H1 (cell line): ENCODE results near the gene RARB. TPM values are rescaled to one million over a fixed set of nuclear protein-coding genes. Genes with fewer than 3 reads are reported as not detected.
A peak's percentile ranks its signal among the peaks of the same experiment; 100 is the strongest.

Source experiments
- CTCF ChIA-PET: fragments of 300-600 bp; sonication (Branson Sonifier 250); formaldehyde crosslinking; loops from one replicate; lab custom pipeline; 2021; ENCODE audit not compliant: partially characterized antibody; lab: Charles Lee
- POLR2A ChIA-PET: fragments of 300-600 bp; sonication (Branson Sonifier 250); formaldehyde crosslinking; loops from one replicate; lab custom pipeline; 2021; ENCODE audit warnings: inconsistent platforms; ENCODE audit not compliant: partially characterized antibody; lab: Charles Lee
- DNase-seq, 2 experiments: peaks; one replicate each; pipeline versions ENCODE4 v3.0.0 to v3.0.0-alpha.2; 2010 to 2022; ENCODE audit warnings: low spot score in 2 of 2, low read depth in 1 of 2, mixed read lengths in 1 of 2
- FAIRE-seq: peaks from 2 replicates; lab custom pipeline; 2011; peaks lifted over from hg19 to GRCh38; lab: Jason Lieb, UNC
- H2AFZ ChIP-seq: 2 replicates; pipeline ENCODE4 v1.8.1; 2012; ENCODE audit warnings: low read length, inconsistent platforms
- H2AK5ac ChIP-seq: 2 replicates; pipeline ENCODE4 v1.6.1; 2013; ENCODE audit warnings: low read depth, low read length
- H2BK120ac ChIP-seq: replicated peaks from 2 replicates; pipeline ENCODE3; 2013; ENCODE audit warnings: low read depth, low read length, inconsistent platforms
- H2BK12ac ChIP-seq: 2 replicates; pipeline ENCODE4 v1.6.1; 2013; ENCODE audit warnings: low read depth, low read length
- H2BK15ac ChIP-seq: 2 replicates; pipeline ENCODE4 v1.6.1; 2013; ENCODE audit warnings: low read length
- H2BK20ac ChIP-seq: 2 replicates; pipeline ENCODE4 v1.6.1; 2013; ENCODE audit warnings: low read length
- H2BK5ac ChIP-seq: 2 replicates; pipeline ENCODE4 v1.6.1; 2013; ENCODE audit warnings: low read depth, low read length
- H3K14ac ChIP-seq: 2 replicates; pipeline ENCODE4 v1.6.1; 2013; ENCODE audit warnings: inconsistent platforms; ENCODE audit not compliant: insufficient read length
- H3K18ac ChIP-seq: 2 replicates; pipeline ENCODE4 v1.6.1; 2013; ENCODE audit warnings: low read length; ENCODE audit errors: extremely low read depth
- H3K23ac ChIP-seq: 2 replicates; pipeline ENCODE4 v1.6.1; 2013; ENCODE audit warnings: inconsistent platforms; ENCODE audit not compliant: insufficient read length
- H3K23me2 ChIP-seq: 2 replicates; pipeline ENCODE4 v1.6.1; 2013; ENCODE audit warnings: low read depth, low read length
- H3K27ac ChIP-seq: 2 replicates; pipeline ENCODE4 v1.6.1; 2011; ENCODE audit warnings: low read depth, low read length, inconsistent platforms
- H3K27me3 ChIP-seq, 4 experiments: replicated peaks in 1 of 4; 1 replicate in 1 of 4; 2 replicates in 3 of 4; pipeline versions ENCODE4 v1.6.1 to v1.8.1; 2011 to 2013; ENCODE audit warnings: low read length in 3 of 4, mild to moderate bottlenecking in 3 of 4, inconsistent platforms in 2 of 4, mixed read lengths in 2 of 4, moderate library complexity in 1 of 4; ENCODE audit not compliant: control insufficient read depth in 3 of 4, insufficient read depth in 3 of 4; ENCODE audit errors: extremely low read depth in 1 of 4
- H3K36me3 ChIP-seq, 4 experiments: 2 replicates each; pipeline versions ENCODE4 v1.6.1 to v1.8.1; 2011 to 2013; ENCODE audit warnings: mild to moderate bottlenecking in 4 of 4, low read length in 3 of 4, moderate library complexity in 2 of 4, control low read depth in 1 of 4, inconsistent platforms in 1 of 4; ENCODE audit not compliant: insufficient read depth in 4 of 4, control insufficient read depth in 2 of 4
- H3K4ac ChIP-seq: replicated peaks from 2 replicates; pipeline ENCODE3; 2013; ENCODE audit warnings: low read length, low read depth, mixed read lengths, inconsistent platforms; ENCODE audit not compliant: insufficient read length
- H3K4me1 ChIP-seq, 4 experiments: replicated peaks in 1 of 4; 1 replicate in 1 of 4; 2 replicates in 3 of 4; pipeline versions ENCODE4 v1.6.1 to v1.8.1; 2011 to 2013; ENCODE audit warnings: low read length in 3 of 4, inconsistent platforms in 2 of 4, mixed read lengths in 1 of 4; ENCODE audit not compliant: insufficient read depth in 4 of 4, control insufficient read depth in 3 of 4
- H3K4me2 ChIP-seq, 2 experiments: 2 replicates each; pipeline versions ENCODE4 v1.6.1 to v1.8.1; 2011 to 2013; ENCODE audit warnings: low read depth in 2 of 2, low read length in 2 of 2, control low read depth in 1 of 2, inconsistent platforms in 1 of 2, mild to moderate bottlenecking in 1 of 2; ENCODE audit not compliant: insufficient read depth in 1 of 2
- H3K4me3 ChIP-seq, 4 experiments: fragments of 200-600, 300-600 bp in 1 of 4; sonication (generic), shearing (Covaris generic), sonication (Bioruptor Twin) in 1 of 4; 2 replicates each; pipeline versions ENCODE4 v1.5.1 to v1.8.1; 2011 to 2016; ENCODE audit warnings: low read length in 4 of 4, low read depth in 3 of 4, control low read depth in 2 of 4, inconsistent platforms in 2 of 4, mild to moderate bottlenecking in 2 of 4, mixed read lengths in 1 of 4, moderate library complexity in 1 of 4; ENCODE audit not compliant: insufficient read depth in 2 of 4; ENCODE audit errors: extremely low read depth in 1 of 4
- H3K56ac ChIP-seq: replicated peaks from 2 replicates; pipeline ENCODE3; 2013; ENCODE audit warnings: low read depth, mild to moderate bottlenecking, mixed read lengths, low read length, inconsistent platforms; ENCODE audit not compliant: insufficient read length
- H3K79me1 ChIP-seq: 2 replicates; pipeline ENCODE4 v1.6.1; 2013; ENCODE audit warnings: low read depth, low read length, control low read depth
- H3K79me2 ChIP-seq, 2 experiments: 2 replicates each; pipeline versions ENCODE4 v1.6.1 to v1.8.1; 2012 to 2013; ENCODE audit warnings: low read length in 2 of 2, mild to moderate bottlenecking in 2 of 2, inconsistent platforms in 1 of 2; ENCODE audit not compliant: insufficient read depth in 2 of 2, control insufficient read depth in 1 of 2
- H3K9ac ChIP-seq, 4 experiments: replicated peaks in 1 of 4; 1 replicate in 1 of 4; 2 replicates in 3 of 4; pipeline versions ENCODE4 v1.6.1 to v1.8.1; 2011 to 2013; ENCODE audit warnings: low read depth in 3 of 4, low read length in 3 of 4, control low read depth in 2 of 4, mild to moderate bottlenecking in 2 of 4, moderate library complexity in 2 of 4, inconsistent platforms in 1 of 4; ENCODE audit errors: extremely low read depth in 1 of 4
- H3K9me3 ChIP-seq, 2 experiments: 2 replicates each; pipeline versions ENCODE4 v1.6.1 to v1.8.1; 2012 to 2013; ENCODE audit warnings: mild to moderate bottlenecking in 2 of 2, moderate library complexity in 2 of 2, control low read depth in 1 of 2, inconsistent platforms in 1 of 2, low read depth in 1 of 2, low read length in 1 of 2, mixed read lengths in 1 of 2; ENCODE audit not compliant: insufficient read depth in 2 of 2
- H4K20me1 ChIP-seq, 2 experiments: replicated peaks in 1 of 2; 2 replicates each; pipeline versions ENCODE3 to v1.8.1; 2011 to 2013; ENCODE audit warnings: inconsistent platforms in 2 of 2, low read length in 2 of 2, mild to moderate bottlenecking in 1 of 2; ENCODE audit not compliant: insufficient read depth in 2 of 2, control insufficient read depth in 1 of 2
- H4K5ac ChIP-seq: 2 replicates; pipeline ENCODE4 v1.6.1; 2013; ENCODE audit warnings: low read length, low read depth, mixed read lengths, inconsistent platforms; ENCODE audit not compliant: insufficient read length
- H4K8ac ChIP-seq: 2 replicates; pipeline ENCODE4 v1.8.0; 2013; ENCODE audit warnings: mild to moderate bottlenecking, moderate library complexity, low read length, inconsistent platforms; ENCODE audit not compliant: insufficient read depth; ENCODE audit errors: extremely low read depth
- H4K91ac ChIP-seq: replicated peaks from 2 replicates; pipeline ENCODE3; 2013; ENCODE audit warnings: low read length, mixed read lengths, inconsistent platforms; ENCODE audit not compliant: insufficient read length
- ATF2 ChIP-seq: IDR thresholded peaks from 2 replicates; pipeline ENCODE4 v1.6.1; 2012; ENCODE audit warnings: low read length, inconsistent platforms
- CBX5 ChIP-seq: fragments of 300-800, 300-1000 bp; sonication (generic); IDR thresholded peaks from 2 replicates; pipeline ENCODE4 v1.7.1; 2016; ENCODE audit warnings: antibody characterized with exemption, low read length, low read depth
- CEBPB ChIP-seq: IDR thresholded peaks from 2 replicates; pipeline ENCODE4 v1.6.1; 2012; ENCODE audit warnings: low read depth, low read length
- EP300 ChIP-seq, 2 experiments: IDR thresholded peaks; 1 replicate in 1 of 2; 2 replicates in 1 of 2; pipeline ENCODE4 v1.6.1; 2011 to 2012; ENCODE audit warnings: low read depth in 2 of 2, low read length in 2 of 2, mild to moderate bottlenecking in 2 of 2, borderline replicate concordance in 1 of 2, inconsistent platforms in 1 of 2, moderate library complexity in 1 of 2
- MAX ChIP-seq: IDR thresholded peaks from 2 replicates; pipeline ENCODE4 v1.6.1; 2012; ENCODE audit warnings: inconsistent platforms
- POU5F1 ChIP-seq: IDR thresholded peaks from 2 replicates; pipeline ENCODE4 v1.6.1; 2011; ENCODE audit warnings: low read depth, mild to moderate bottlenecking, low read length, moderate library complexity
- RBBP5 ChIP-seq: IDR thresholded peaks from 2 replicates; pipeline ENCODE4 v1.7.1; 2012; ENCODE audit warnings: low read depth, mild to moderate bottlenecking, inconsistent platforms, low read length, moderate library complexity, borderline replicate concordance
- RFX5 ChIP-seq: IDR thresholded peaks from 2 replicates; pipeline ENCODE4 v1.6.1; 2011; ENCODE audit warnings: low read depth, low read length, improper control_type of control experiment, borderline replicate concordance
- ZNF274 ChIP-seq: IDR thresholded peaks from 2 replicates; pipeline ENCODE4 v1.7.0; 2012; ENCODE audit warnings: low read length, borderline replicate concordance; ENCODE audit errors: extremely low read depth
- WGBS, 2 experiments: shearing (Covaris generic) in 1 of 2; methylation state at CpG; one replicate each; pipeline versions ENCODE4 v1.1.6 to v1.1.7; 2013 to 2015; ENCODE audit warnings: low lambda C conversion rate in 2 of 2, mixed read lengths in 2 of 2, inconsistent platforms in 1 of 2, low coverage in 1 of 2, missing lambda C conversion rate in 1 of 2; ENCODE audit not compliant: insufficient replicate concordance in 2 of 2, insufficient coverage in 1 of 2, insufficient read length in 1 of 2; ENCODE audit errors: extremely low coverage in 1 of 2, missing lambda C conversion rate in 1 of 2; 5-methylcytosine and 5-hydroxymethylcytosine counted together
- polyA plus RNA-seq, 7 experiments: library from polyadenylated mRNA; depleted of rRNA in 3 of 7; stranded (reverse) in 5 of 7; unstranded in 2 of 7; fragments of >200 nt in 5 of 7; fragments of 200-250 nt in 2 of 7; gene quantifications; 1 replicate in 5 of 7; 2 replicates in 1 of 7; 4 replicates in 1 of 7; pipeline versions ENCODE4 v1.2.1 to v1.2.3, GENCODE V29; 2011 to 2013; ENCODE audit warnings: missing spikeins in 2 of 7, mixed read lengths in 2 of 7
- total RNA-seq: library from RNA; stranded (reverse); fragmentation: NEBNext Ultra II Directional; extraction: Animal tissue kit (Norgen Biotek cat#: 25700); gene quantifications from 2 replicates; pipeline ENCODE4 v1.2.1, GENCODE V29; 2021

Gene RARB
- total and polyA plus RNA-seq, 2 of the 8 experiments (the other 6 are each of a cell fraction or from before 2014, with no cell fraction given) = 0.15 to 0.22 TPM

DNA sequence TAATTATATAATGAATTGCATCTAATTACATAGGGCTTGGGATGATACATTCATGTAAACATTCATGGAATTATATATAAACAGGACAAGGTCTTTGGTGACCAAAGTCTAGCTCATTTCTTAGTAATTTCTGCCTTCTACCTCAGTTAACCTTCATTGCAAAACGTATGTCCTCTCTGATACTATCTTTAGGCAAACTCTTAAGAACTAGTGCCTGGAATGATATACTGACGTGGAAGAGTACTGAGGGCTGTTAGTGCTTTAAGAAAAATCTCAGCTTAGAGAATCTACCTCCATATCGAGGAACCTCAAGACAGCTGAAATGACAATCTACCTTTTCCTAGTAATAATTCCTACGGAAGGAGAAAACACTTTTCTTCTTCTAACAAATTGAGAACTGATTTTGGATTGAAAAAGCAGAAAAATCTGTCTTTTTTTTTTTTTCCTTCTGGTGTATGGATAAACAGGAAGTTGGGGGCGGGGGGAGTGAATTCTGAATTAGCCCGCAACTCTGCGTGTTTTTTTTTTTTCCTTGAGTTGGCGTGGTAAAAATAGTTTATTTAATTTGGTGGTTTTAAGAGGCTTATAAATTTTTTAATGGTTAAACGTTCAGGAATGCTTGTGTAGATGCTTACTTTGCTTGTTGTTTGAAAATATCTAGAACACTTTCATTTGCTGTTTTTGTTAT lies 43.2 kb downstream of the RARB start:
- Histone ChIP-seq H4K5ac (no peak overlapping the region), H3K27me3 (no peaks in the 10 kb centered on the region), H3K4ac (no peak overlapping the region), H2BK15ac (no peak overlapping the region), H3K9ac (peak overlapping the region in 1 of 4 experiments; percentile 13; a peak in 1 of 7 replicates), H3K4me3 (no peak overlapping the region), H2AFZ (no peak overlapping the region), H3K56ac (no peak overlapping the region), H3K36me3 (no peaks in the 10 kb centered on the region), H3K79me2 (no peaks in the 10 kb centered on the region), H2BK120ac (no peak overlapping the region), H4K20me1 (no peaks in the 10 kb centered on the region), H3K23me2 (no peaks in the 10 kb centered on the region), H3K23ac (no peak overlapping the region), H2BK5ac (no peak overlapping the region), H3K9me3 (no peaks in the 10 kb centered on the region), H3K4me2 (no peak overlapping the region), H4K8ac (no peak overlapping the region), H3K18ac (no peak overlapping the region), H2AK5ac (no peak overlapping the region), H2BK20ac (no peak overlapping the region), H3K14ac (no peak overlapping the region), H3K79me1 (no peaks in the 10 kb centered on the region), H3K4me1 (no peaks in the 10 kb centered on the region), H4K91ac (no peak overlapping the region), H3K27ac (no peak overlapping the region), H2BK12ac (no peak overlapping the region)
- CTCF ChIA-PET = interaction anchor here (0.6 to 1.3 kb wide), 3 partner anchors 8 to 49 kb away, joined by 3 read pairs; no protein-coding TSS in a partner anchor
- WGBS, 2 experiments = 85% methylated on average over 9 of the region's 9 CpGs; no CpG with 5 or more reads in 1 of the 2 experiments
- no peak for FAIRE-seq
- no peak for DNase-seq
- POLR2A ChIA-PET = interaction anchor here (0.6 kb wide), 1 partner anchor 54 kb away, joined by 3 read pairs; no protein-coding TSS in a partner anchor
- TF ChIP-seq POU5F1 (no peak), MAX (no peak), RBBP5 (no peak), EP300 (IDR thresholded peaks at IDR 0.05; ENCODE audit: borderline replicate concordance in 1 of 2, low read depth in 2 of 2, low read length in 2 of 2) (no peak), RFX5 (no peak), ZNF274 (no peak), ATF2 (no peak), CBX5 (no peak), CEBPB (no peak)
